HEK293 (cell line): ENCODE measurements around the gene PCSK6.

ENCODE experiments used
- CTCF ChIA-PET: fragments of 350-600 bp; formaldehyde crosslinking; extraction: SDS; loops from one replicate; lab custom pipeline; 2021; ENCODE audit warnings: antibody characterized with exemption; lab: Yijun Ruan, JAX
- POLR2A ChIA-PET: fragments of 300-600 bp; formaldehyde crosslinking; extraction: SDS; loops from one replicate; lab custom pipeline; 2020; ENCODE audit warnings: antibody characterized with exemption, inconsistent platforms; lab: Yijun Ruan, JAX
- H3K27ac ChIP-seq: fragments of 200-500 bp; sonication (Bioruptor generic); 2 replicates; pipeline ENCODE4 v1.5.1; 2014; ENCODE audit warnings: low read depth, low read length, control low read depth, inconsistent platforms; ENCODE audit errors: extremely low read depth
- H3K36me3 ChIP-seq, 2 experiments: fragments of 200-500 bp in 1 of 2; sonication (Bioruptor generic) in 1 of 2; 1 replicate in 1 of 2; 2 replicates in 1 of 2; pipeline ENCODE4 v1.5.1; 2014 to 2017; ENCODE audit warnings: inconsistent platforms in 2 of 2, low read length in 2 of 2; ENCODE audit not compliant: control insufficient read depth in 2 of 2, insufficient read depth in 1 of 2
- H3K4me1 ChIP-seq: fragments of 200-500 bp; sonication (Bioruptor generic); 2 replicates; pipeline ENCODE4 v1.5.1; 2014; ENCODE audit warnings: mild to moderate bottlenecking, low read length, inconsistent platforms; ENCODE audit not compliant: control insufficient read depth, insufficient read depth
- H3K4me3 ChIP-seq: 2 replicates; pipeline ENCODE4 v1.5.1; 2011; ENCODE audit warnings: low read depth, mild to moderate bottlenecking, control low read depth, low read length, moderate library complexity
- H3K9me3 ChIP-seq: fragments of 200-500 bp; sonication (Bioruptor generic); 2 replicates; pipeline ENCODE4 v1.5.1; 2014; ENCODE audit warnings: low read depth, low read length, inconsistent platforms; ENCODE audit not compliant: control insufficient read depth, insufficient read depth
- KLF1 ChIP-seq: fragments of 450-650 bp; formaldehyde crosslinking; IDR thresholded peaks from 2 replicates; pipeline ENCODE4 v1.5.1; 2016; ENCODE audit warnings: missing biosample characterization, missing genetic modification characterization
- KLF8 ChIP-seq: fragments of 450-650 bp; formaldehyde crosslinking; IDR thresholded peaks from 2 replicates; pipeline ENCODE4 v1.5.1; 2016; ENCODE audit warnings: missing biosample characterization, missing genetic modification characterization
- OVOL3 ChIP-seq: fragments of 450-650 bp; formaldehyde crosslinking; IDR thresholded peaks from 2 replicates; pipeline ENCODE4 v1.5.1; 2016; ENCODE audit warnings: missing biosample characterization, missing genetic modification characterization
- RBAK ChIP-seq: fragments of 450-650 bp; formaldehyde crosslinking; IDR thresholded peaks from 2 replicates; pipeline ENCODE4 v1.5.1; 2016; ENCODE audit warnings: missing biosample characterization, missing genetic modification characterization
- YY1 ChIP-seq: fragments of 450-650 bp; formaldehyde crosslinking; IDR thresholded peaks from 2 replicates; pipeline ENCODE4 v1.5.1; 2018; ENCODE audit warnings: missing biosample characterization, missing genetic modification characterization
- ZBTB1 ChIP-seq: fragments of 450-650 bp; formaldehyde crosslinking; IDR thresholded peaks from 2 replicates; pipeline ENCODE4 v1.5.1; 2016; ENCODE audit warnings: missing biosample characterization, missing genetic modification characterization
- ZBTB17 ChIP-seq: fragments of 450-650 bp; formaldehyde crosslinking; IDR thresholded peaks from 2 replicates; pipeline ENCODE4 v1.5.1; 2016; ENCODE audit warnings: missing biosample characterization, missing genetic modification characterization
- ZEB2 ChIP-seq: fragments of 450-650 bp; formaldehyde crosslinking; IDR thresholded peaks from 2 replicates; pipeline ENCODE4 v1.5.1; 2016; ENCODE audit warnings: missing biosample characterization, missing genetic modification characterization
- ZNF10 ChIP-seq: fragments of 450-650 bp; formaldehyde crosslinking; IDR thresholded peaks from 2 replicates; pipeline ENCODE4 v1.5.1; 2017; ENCODE audit warnings: missing biosample characterization, missing genetic modification characterization
- ZNF132 ChIP-seq: fragments of 450-650 bp; formaldehyde crosslinking; IDR thresholded peaks from 2 replicates; pipeline ENCODE4 v1.5.1; 2017; ENCODE audit warnings: missing biosample characterization, missing genetic modification characterization, borderline replicate concordance
- ZNF423 ChIP-seq: fragments of 450-650 bp; formaldehyde crosslinking; IDR thresholded peaks from 2 replicates; pipeline ENCODE4 v1.5.1; 2016; ENCODE audit warnings: missing biosample characterization, missing genetic modification characterization
- ZNF561 ChIP-seq: fragments of 450-650 bp; IDR thresholded peaks from 2 replicates; pipeline ENCODE4 v1.5.1; 2018; ENCODE audit warnings: missing biosample characterization, missing genetic modification characterization, borderline replicate concordance
- ZNF585B ChIP-seq: fragments of 450-650 bp; formaldehyde crosslinking; IDR thresholded peaks from 2 replicates; pipeline ENCODE4 v1.5.1; 2016; ENCODE audit warnings: missing biosample characterization, missing genetic modification characterization
- ZNF623 ChIP-seq: fragments of 450-650 bp; formaldehyde crosslinking; IDR thresholded peaks from 2 replicates; pipeline ENCODE4 v1.5.1; 2016; ENCODE audit warnings: missing biosample characterization, missing genetic modification characterization
- ZNF777 ChIP-seq: fragments of 450-650 bp; formaldehyde crosslinking; IDR thresholded peaks from 2 replicates; pipeline ENCODE4 v1.5.1; 2017; ENCODE audit warnings: missing biosample characterization, missing genetic modification characterization, borderline replicate concordance
- ZNF785 ChIP-seq: fragments of 450-650 bp; formaldehyde crosslinking; IDR thresholded peaks from 2 replicates; pipeline ENCODE4 v1.5.1; 2016; ENCODE audit warnings: missing biosample characterization, missing genetic modification characterization
- ZSCAN30 ChIP-seq: fragments of 450-650 bp; IDR thresholded peaks from 2 replicates; pipeline ENCODE4 v1.5.1; 2018; ENCODE audit warnings: missing biosample characterization, mild to moderate bottlenecking, missing genetic modification characterization, moderate library complexity
- TF ChIP-seq, protein P1 (sequence below): fragments of 450-650 bp; formaldehyde crosslinking; IDR thresholded peaks from 2 replicates; pipeline ENCODE4 v1.5.1; 2017; ENCODE audit warnings: missing biosample characterization, missing genetic modification characterization
- TF ChIP-seq, protein P2 (sequence below): fragments of 450-650 bp; formaldehyde crosslinking; IDR thresholded peaks from 2 replicates; pipeline ENCODE4 v1.5.1; 2016; ENCODE audit warnings: missing biosample characterization, missing genetic modification characterization
- TF ChIP-seq, protein P3 (sequence below): fragments of 450-650 bp; formaldehyde crosslinking; IDR thresholded peaks from 2 replicates; pipeline ENCODE4 v1.5.1; 2016; ENCODE audit warnings: missing biosample characterization, missing genetic modification characterization
- TF ChIP-seq, protein P4 (sequence below): fragments of 450-650 bp; formaldehyde crosslinking; IDR thresholded peaks from 2 replicates; pipeline ENCODE4 v1.5.1; 2016; ENCODE audit warnings: missing biosample characterization, missing genetic modification characterization
- TF ChIP-seq, protein P5 (sequence below): fragments of 450-650 bp; formaldehyde crosslinking; IDR thresholded peaks from 2 replicates; pipeline ENCODE4 v1.5.1; 2016; ENCODE audit warnings: missing biosample characterization, missing genetic modification characterization, borderline replicate concordance
- TF ChIP-seq, protein P6 (sequence below): fragments of 450-650 bp; formaldehyde crosslinking; IDR thresholded peaks from 2 replicates; pipeline ENCODE4 v1.5.1; 2016; ENCODE audit warnings: missing biosample characterization, missing genetic modification characterization

Gene PCSK6

DNA sequence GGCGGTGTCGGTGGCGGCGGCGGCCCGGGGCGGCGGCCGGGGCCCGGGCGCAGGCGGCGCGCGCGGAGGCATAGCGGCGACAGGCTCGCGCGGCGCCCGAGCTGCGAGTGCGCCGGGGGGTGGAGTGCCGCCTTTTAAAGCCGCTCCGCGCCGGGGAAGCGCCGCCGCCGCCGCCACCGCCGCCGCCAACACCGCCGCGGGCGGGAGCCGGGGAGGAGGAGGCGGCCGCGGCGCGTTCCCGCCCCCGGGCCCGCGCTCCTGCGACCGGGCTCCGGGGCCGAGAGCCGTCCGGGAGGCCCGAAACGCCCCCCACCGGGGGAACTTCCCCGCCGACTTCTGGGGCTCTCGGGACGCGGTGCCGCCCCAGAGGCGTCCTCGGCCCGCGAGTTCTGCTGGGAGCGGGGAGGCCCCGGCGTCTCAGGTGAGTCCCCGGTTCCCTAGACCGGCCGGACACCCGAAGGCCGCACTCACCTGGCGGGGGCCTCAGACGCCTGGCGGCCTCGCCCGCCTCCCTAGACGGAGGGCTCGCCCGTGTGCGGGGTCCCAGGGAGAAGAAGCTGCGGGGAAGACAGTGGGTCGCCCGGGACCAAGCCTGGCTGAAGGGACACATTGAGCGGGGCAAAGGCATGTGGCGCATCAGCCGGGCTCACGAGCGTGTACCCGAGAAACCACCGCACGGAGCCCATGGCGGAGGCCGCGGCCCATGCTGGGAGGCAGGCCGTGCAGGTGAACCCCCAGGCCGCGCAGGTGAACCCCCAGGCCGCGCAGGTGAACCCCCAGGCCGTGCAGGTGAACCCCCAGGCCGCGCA lies at the start of gene PCSK6:
PCSK6 (minus strand) TSS at position 109 of the 809 bp plus-strand sequence; CDS start at position 72, 37 bp downstream.
- H3K27ac ChIP-seq: peak within 1 kb of the TSS; percentile 84
- POLR2A ChIA-PET: no interaction called here
- TF ChIP-seq ZBTB17 (no peak), KLF1 (0 out of 2 replicates have a peak, but pooled peaks have one; percentile 9), ZBTB1 (tag by site-specific recombination) (no peak), KLF8 (tag by site-specific recombination) (peak; percentile 32; the same call in 1 of the 2 replicates), ZNF585B (tag by site-specific recombination) (no peak), ZNF561 (peak; percentile 88; the same call in 1 of the 2 replicates), YY1 (tag by site-specific recombination) (no peak), OVOL3 (no peak), ZSCAN30 (tag by site-specific recombination) (peak; percentile 50; the same call in 1 of the 2 replicates), ZNF132 (no peak), RBAK (tag by site-specific recombination) (no peak), ZNF777 (no peak; the same call in 1 of the 2 replicates), ZNF623 (tag by site-specific recombination) (no peak), ZNF785 (no peak), ZEB2 (tag by site-specific recombination) (peak; percentile 60; the same call in 1 of the 2 replicates), ZNF423 (tag by site-specific recombination) (peak; percentile 10; the same call in 1 of the 2 replicates), ZNF10 (no peak)
- TF ChIP-seq, protein P1, sequence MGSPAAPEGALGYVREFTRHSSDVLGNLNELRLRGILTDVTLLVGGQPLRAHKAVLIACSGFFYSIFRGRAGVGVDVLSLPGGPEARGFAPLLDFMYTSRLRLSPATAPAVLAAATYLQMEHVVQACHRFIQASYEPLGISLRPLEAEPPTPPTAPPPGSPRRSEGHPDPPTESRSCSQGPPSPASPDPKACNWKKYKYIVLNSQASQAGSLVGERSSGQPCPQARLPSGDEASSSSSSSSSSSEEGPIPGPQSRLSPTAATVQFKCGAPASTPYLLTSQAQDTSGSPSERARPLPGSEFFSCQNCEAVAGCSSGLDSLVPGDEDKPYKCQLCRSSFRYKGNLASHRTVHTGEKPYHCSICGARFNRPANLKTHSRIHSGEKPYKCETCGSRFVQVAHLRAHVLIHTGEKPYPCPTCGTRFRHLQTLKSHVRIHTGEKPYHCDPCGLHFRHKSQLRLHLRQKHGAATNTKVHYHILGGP: no peak
- TF ChIP-seq, protein P2, sequence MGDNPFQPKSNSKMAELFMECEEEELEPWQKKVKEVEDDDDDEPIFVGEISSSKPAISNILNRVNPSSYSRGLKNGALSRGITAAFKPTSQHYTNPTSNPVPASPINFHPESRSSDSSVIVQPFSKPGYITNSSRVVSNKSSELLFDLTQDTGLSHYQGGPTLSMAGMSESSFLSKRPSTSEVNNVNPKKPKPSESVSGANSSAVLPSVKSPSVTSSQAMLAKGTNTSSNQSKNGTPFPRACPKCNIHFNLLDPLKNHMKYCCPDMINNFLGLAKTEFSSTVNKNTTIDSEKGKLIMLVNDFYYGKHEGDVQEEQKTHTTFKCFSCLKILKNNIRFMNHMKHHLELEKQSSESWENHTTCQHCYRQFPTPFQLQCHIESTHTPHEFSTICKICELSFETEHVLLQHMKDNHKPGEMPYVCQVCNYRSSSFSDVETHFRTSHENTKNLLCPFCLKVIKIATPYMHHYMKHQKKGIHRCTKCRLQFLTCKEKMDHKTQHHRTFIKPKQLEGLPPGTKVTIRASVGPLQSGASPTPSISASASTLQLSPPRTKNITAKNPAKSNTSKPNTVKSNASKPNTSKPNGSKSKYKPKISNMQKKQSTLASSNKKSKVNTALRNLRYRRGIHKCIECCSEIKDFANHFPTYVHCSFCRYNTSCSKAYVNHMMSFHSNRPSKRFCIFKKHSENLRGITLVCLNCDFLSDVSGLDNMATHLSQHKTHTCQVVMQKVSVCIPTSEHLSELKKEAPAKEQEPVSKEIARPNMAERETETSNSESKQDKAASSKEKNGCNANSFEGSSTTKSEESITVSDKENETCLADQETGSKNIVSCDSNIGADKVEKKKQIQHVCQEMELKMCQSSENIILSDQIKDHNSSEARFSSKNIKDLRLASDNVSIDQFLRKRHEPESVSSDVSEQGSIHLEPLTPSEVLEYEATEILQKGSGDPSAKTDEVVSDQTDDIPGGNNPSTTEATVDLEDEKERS (tag by site-specific recombination): no peak
- TF ChIP-seq, protein P3, sequence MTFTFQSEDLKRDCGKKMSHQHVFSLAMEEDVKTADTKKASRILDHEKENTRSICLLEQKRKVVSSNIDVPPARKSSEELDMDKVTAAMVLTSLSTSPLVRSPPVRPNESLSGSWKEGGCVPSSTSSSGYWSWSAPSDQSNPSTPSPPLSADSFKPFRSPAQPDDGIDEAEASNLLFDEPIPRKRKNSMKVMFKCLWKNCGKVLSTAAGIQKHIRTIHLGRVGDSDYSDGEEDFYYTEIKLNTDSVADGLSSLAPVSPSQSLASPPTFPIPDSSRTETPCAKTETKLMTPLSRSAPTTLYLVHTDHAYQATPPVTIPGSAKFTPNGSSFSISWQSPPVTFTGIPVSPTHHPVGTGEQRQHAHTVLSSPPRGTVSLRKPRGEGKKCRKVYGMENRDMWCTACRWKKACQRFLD (tag by site-specific recombination): no peak
- TF ChIP-seq, protein P4, sequence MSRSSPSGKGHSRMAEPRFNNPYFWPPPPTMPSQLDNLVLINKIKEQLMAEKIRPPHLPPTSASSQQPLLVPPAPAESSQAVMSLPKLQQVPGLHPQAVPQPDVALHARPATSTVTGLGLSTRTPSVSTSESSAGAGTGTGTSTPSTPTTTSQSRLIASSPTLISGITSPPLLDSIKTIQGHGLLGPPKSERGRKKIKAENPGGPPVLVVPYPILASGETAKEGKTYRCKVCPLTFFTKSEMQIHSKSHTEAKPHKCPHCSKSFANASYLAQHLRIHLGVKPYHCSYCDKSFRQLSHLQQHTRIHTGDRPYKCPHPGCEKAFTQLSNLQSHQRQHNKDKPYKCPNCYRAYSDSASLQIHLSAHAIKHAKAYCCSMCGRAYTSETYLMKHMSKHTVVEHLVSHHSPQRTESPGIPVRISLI (tag by site-specific recombination): no peak
- TF ChIP-seq, protein P5, sequence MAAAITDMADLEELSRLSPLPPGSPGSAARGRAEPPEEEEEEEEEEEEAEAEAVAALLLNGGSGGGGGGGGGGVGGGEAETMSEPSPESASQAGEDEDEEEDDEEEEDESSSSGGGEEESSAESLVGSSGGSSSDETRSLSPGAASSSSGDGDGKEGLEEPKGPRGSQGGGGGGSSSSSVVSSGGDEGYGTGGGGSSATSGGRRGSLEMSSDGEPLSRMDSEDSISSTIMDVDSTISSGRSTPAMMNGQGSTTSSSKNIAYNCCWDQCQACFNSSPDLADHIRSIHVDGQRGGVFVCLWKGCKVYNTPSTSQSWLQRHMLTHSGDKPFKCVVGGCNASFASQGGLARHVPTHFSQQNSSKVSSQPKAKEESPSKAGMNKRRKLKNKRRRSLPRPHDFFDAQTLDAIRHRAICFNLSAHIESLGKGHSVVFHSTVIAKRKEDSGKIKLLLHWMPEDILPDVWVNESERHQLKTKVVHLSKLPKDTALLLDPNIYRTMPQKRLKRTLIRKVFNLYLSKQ (tag by site-specific recombination): no peak
- TF ChIP-seq, protein P6, sequence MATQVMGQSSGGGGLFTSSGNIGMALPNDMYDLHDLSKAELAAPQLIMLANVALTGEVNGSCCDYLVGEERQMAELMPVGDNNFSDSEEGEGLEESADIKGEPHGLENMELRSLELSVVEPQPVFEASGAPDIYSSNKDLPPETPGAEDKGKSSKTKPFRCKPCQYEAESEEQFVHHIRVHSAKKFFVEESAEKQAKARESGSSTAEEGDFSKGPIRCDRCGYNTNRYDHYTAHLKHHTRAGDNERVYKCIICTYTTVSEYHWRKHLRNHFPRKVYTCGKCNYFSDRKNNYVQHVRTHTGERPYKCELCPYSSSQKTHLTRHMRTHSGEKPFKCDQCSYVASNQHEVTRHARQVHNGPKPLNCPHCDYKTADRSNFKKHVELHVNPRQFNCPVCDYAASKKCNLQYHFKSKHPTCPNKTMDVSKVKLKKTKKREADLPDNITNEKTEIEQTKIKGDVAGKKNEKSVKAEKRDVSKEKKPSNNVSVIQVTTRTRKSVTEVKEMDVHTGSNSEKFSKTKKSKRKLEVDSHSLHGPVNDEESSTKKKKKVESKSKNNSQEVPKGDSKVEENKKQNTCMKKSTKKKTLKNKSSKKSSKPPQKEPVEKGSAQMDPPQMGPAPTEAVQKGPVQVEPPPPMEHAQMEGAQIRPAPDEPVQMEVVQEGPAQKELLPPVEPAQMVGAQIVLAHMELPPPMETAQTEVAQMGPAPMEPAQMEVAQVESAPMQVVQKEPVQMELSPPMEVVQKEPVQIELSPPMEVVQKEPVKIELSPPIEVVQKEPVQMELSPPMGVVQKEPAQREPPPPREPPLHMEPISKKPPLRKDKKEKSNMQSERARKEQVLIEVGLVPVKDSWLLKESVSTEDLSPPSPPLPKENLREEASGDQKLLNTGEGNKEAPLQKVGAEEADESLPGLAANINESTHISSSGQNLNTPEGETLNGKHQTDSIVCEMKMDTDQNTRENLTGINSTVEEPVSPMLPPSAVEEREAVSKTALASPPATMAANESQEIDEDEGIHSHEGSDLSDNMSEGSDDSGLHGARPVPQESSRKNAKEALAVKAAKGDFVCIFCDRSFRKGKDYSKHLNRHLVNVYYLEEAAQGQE: no peak

More for the DNA sequence above, at the start of gene PCSK6:
- CTCF ChIA-PET: interaction anchor here (0.6 to 3.8 kb wide), 4 partner anchors 12 to 593 kb away, joined by 3 to 23 read pairs (median 3); no protein-coding TSS in a partner anchor
- Histone ChIP-seq H3K4me1 (peaks cover 4% of the 10 kb centered on the region), H3K9me3 (no peaks in the 10 kb centered on the region), H3K36me3 (peaks cover 11 to 22% of the 10 kb centered on the region in 2 experiments; a peak in 2 of 3 replicates), H3K4me3 (peak within 1 kb of the TSS; percentile 43)
